K562 (cell line): ENCODE measurements around the gene ZG16B. TPM values are rescaled to one million over a fixed set of nuclear protein-coding genes. Genes with fewer than 3 reads are reported as not detected.

Experiments
- BCL6 ChIP-seq: fragments of 250-450 bp; sonication (Bioruptor Pico); IDR thresholded peaks from 2 replicates; pipeline ENCODE4 v1.4.0; 2020
- BRCA1 ChIP-seq, 2 experiments: fragments of 450-650 bp in 1 of 2; sonication (generic) in 1 of 2; formaldehyde crosslinking in 1 of 2; IDR thresholded peaks; 2 replicates each; pipeline versions ENCODE4 v1.5.0 to v1.6.1; 2017 to 2020; ENCODE audit warnings: mild to moderate bottlenecking in 1 of 2, missing genetic modification reagents in 1 of 2
- CHAMP1 ChIP-seq: fragments of 450-650 bp; IDR thresholded peaks from 2 replicates; pipeline ENCODE4 v1.6.1; 2016; ENCODE audit warnings: mild to moderate bottlenecking
- HMG20A ChIP-seq: fragments of 450-650 bp; formaldehyde crosslinking; conservative IDR thresholded peaks from 2 replicates; pipeline ENCODE4 v1.4.0; 2020; ENCODE audit warnings: mild to moderate bottlenecking, mixed read lengths
- MEF2D ChIP-seq: conservative IDR thresholded peaks from 2 replicates; pipeline ENCODE4 v1.6.1; 2016; ENCODE audit warnings: low read depth, missing genetic modification characterization, missing compliant biosample characterization
- MNT ChIP-seq, 2 experiments: fragments of 450-650 bp; conservative IDR thresholded peaks; 2 replicates each; pipeline ENCODE4 v1.6.1; 2017; ENCODE audit warnings: mild to moderate bottlenecking in 2 of 2, moderate library complexity in 2 of 2
- NELFE ChIP-seq: IDR thresholded peaks from 2 replicates; pipeline ENCODE4 v1.6.1; 2011; ENCODE audit warnings: mild to moderate bottlenecking; ENCODE audit not compliant: insufficient read depth, insufficient read length
- NRF1 ChIP-seq, 2 experiments: fragments of 450-650 bp; IDR thresholded peaks in 1 of 2; conservative IDR thresholded peaks in 1 of 2; 2 replicates each; pipeline ENCODE4 v1.6.1; 2014; ENCODE audit warnings: mild to moderate bottlenecking in 2 of 2
- RFX5 ChIP-seq: IDR thresholded peaks from 2 replicates; pipeline ENCODE4 v1.6.1; 2011; ENCODE audit warnings: low read depth, mild to moderate bottlenecking, improper control_type of control experiment, low read length
- SMC3 ChIP-seq: conservative IDR thresholded peaks from 2 replicates; pipeline ENCODE4 v1.6.1; 2011; ENCODE audit warnings: low read depth, low read length, improper control_type of control experiment; ENCODE audit not compliant: insufficient read depth
- STAT5A ChIP-seq: IDR thresholded peaks from 2 replicates; pipeline ENCODE4 v1.6.1; 2012; ENCODE audit warnings: low read length, inconsistent platforms, borderline replicate concordance
- THRB ChIP-seq: fragments of 450-650 bp; formaldehyde crosslinking; conservative IDR thresholded peaks from 2 replicates; pipeline ENCODE4 v1.4.0; 2022; ENCODE audit warnings: mild to moderate bottlenecking, missing genetic modification characterization
- ZBTB1 ChIP-seq: sonication (generic); formaldehyde crosslinking; IDR thresholded peaks from 2 replicates; pipeline ENCODE4 v1.8.1; 2023; ENCODE audit warnings: missing genetic modification reagents, low read depth, mild to moderate bottlenecking, borderline replicate concordance
- ZNF668 ChIP-seq: fragments of 250-450 bp; sonication (Bioruptor Pico); IDR thresholded peaks from 2 replicates; pipeline ENCODE4 v1.8.0; 2022; ENCODE audit warnings: mild to moderate bottlenecking, inconsistent platforms
- ZNF830 ChIP-seq: fragments of 250-450 bp; sonication (Bioruptor Pico); IDR thresholded peaks from 2 replicates; pipeline ENCODE4 v1.5.0; 2021; ENCODE audit warnings: mild to moderate bottlenecking
- polyA plus RNA-seq, 8 experiments: library from polyadenylated mRNA; depleted of rRNA in 4 of 8; stranded (reverse) in 5 of 8; unstranded in 3 of 8; fragments of >200 nt; fragmentation: Nextera tagmentation in 2 of 8; fragmentation: Illumina TruSeq in 1 of 8; extraction: Ambion mirVana in 2 of 8; extraction: Trizol in 1 of 8; gene quantifications; 2 replicates each; pipeline versions ENCODE4 v1.2.1 to v1.2.3, GENCODE V29; 2011 to 2014; ENCODE audit warnings: inconsistent platforms in 1 of 8, missing spikeins in 1 of 8
- total RNA-seq, 7 experiments: library from RNA; depleted of rRNA in 6 of 7; stranded (reverse); fragments of >200 nt in 6 of 7; fragmentation: Illumina TruSeq in 2 of 7; extraction: Trizol in 2 of 7; gene quantifications; 2 replicates each; pipeline versions ENCODE4 v1.2.1 to v1.2.3, GENCODE V29; 2011 to 2021; ENCODE audit warnings: low replicate concordance in 1 of 7

The ZG16B gene
- total and polyA plus RNA-seq, 9 of the 15 experiments (the other 6 are each of a cell fraction or from before 2014, with no cell fraction given), result 0.25 to 0.43 (median 0.34) TPM; not detected in 5

GRCh38 chr16:2842340-2843000 is 12.4 kb downstream of the ZG16B start (continued):
- TF ChIP-seq ZBTB1 (CRISPR knock-in tag) (no peak), ZNF668 (no peak), HMG20A (CRISPR knock-in tag) (no peak), BCL6 (CRISPR knock-in tag) (no peak), SMC3 (peak; percentile 60; the same call in 1 of the 2 replicates), MNT (conservative IDR thresholded peaks at IDR 0.05) (no peak), NRF1 (conservative IDR thresholded peaks at IDR 0.05 in 1 of 2, IDR thresholded peaks at IDR 0.05 in 1 of 2) (peak; percentile 39 to 54), THRB (CRISPR knock-in tag) (no peak), STAT5A (no peak), RFX5 (no peak), NELFE (no peak), BRCA1 (IDR thresholded peaks at IDR 0.05) (no peak), BRCA1 (CRISPR knock-in tag; IDR thresholded peaks at IDR 0.05) (no peak), MEF2D (tag) (no peak), ZNF830 (CRISPR knock-in tag) (no peak), CHAMP1 (no peak)
